Measurements from ENCODE around the gene GAB1.

GAB1 gene

GRCh38 chr4:143358419-143358818 is 21.7 kb downstream of the GAB1 start:
- H3K27ac ChIP-seq = peak overlapping the region; percentile 95; the same call in 1 of the 2 replicates
- H3K9ac ChIP-seq (ENCODE audit: insufficient read length) = no peak overlapping the region
- no peaks in the 10 kb centered on the region for H3K9me3 ChIP-seq (ENCODE audit: low read depth, low read length)
- TF ChIP-seq FOXP2 (optimal IDR thresholded peaks at IDR 0.05; ENCODE audit: control extremely low read depth, extremely low read length, insufficient read depth) (no peak), POLR2AphosphoS5 (IDR thresholded peaks at IDR 0.05; ENCODE audit: borderline replicate concordance, low read depth, low read length) (no peak), EZH2 (IDR thresholded peaks at IDR 0.05) (no peak)
- H3K4me3 ChIP-seq = peak overlapping the region; percentile 69; the same call in 1 of the 2 replicates
- DNase-seq (ENCODE audit: low read depth, low spot score) = no peak
- no peaks in the 10 kb centered on the region for H3K36me3 ChIP-seq (ENCODE audit: insufficient read depth, low read length)

DNA sequence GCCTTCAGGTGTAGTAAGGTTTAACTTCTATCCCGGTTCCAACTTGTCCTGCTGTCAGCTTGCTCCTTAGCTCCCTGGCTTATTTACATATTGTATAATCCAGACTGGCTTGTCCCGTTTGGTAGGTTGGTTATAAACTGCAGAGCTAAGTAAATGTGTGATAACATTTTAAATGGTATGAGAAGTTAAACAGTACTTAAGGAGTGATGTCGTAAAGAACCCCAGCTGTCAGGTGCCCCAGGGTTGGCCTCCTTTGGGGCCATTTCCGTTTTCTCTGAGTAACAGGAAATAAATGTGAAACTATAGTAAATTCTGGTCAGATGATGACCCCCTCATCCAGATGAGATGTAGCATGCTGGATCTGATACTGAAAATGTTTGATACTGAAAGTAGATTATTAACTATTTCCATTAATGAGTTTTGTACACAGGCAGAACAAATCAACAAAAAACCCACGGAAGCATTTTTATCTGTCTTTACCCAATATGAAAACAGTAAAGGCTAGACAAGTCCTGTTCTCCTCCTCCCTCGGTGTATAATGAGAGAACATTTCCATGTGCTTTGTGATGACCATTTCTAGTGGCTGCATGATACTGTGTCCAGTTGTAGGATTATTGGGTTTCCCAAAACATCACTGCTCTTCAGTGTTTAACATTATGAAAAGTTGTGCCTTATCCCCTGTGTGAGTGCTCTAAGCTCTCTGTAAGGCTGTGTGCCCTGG is 22.4 kb downstream of the GAB1 start:
- TF ChIP-seq FOXP2 (optimal IDR thresholded peaks at IDR 0.05; ENCODE audit: control extremely low read depth, extremely low read length, insufficient read depth) (no peak), EZH2 (IDR thresholded peaks at IDR 0.05) (no peak), POLR2AphosphoS5 (IDR thresholded peaks at IDR 0.05; ENCODE audit: borderline replicate concordance, low read depth, low read length) (peak; percentile 60; the same call in 1 of the 2 replicates)
- Histone ChIP-seq H3K9ac (ENCODE audit: insufficient read length) (no peak overlapping the region), H3K27ac (peak overlapping the region; percentile 95), H3K4me3 (peak overlapping the region; percentile 69), H3K9me3 (ENCODE audit: low read depth, low read length) (no peaks in the 10 kb centered on the region), H3K36me3 (ENCODE audit: insufficient read depth, low read length) (no peaks in the 10 kb centered on the region)
- DNase-seq (ENCODE audit: low read depth, low spot score) = peak; percentile 87

DNA sequence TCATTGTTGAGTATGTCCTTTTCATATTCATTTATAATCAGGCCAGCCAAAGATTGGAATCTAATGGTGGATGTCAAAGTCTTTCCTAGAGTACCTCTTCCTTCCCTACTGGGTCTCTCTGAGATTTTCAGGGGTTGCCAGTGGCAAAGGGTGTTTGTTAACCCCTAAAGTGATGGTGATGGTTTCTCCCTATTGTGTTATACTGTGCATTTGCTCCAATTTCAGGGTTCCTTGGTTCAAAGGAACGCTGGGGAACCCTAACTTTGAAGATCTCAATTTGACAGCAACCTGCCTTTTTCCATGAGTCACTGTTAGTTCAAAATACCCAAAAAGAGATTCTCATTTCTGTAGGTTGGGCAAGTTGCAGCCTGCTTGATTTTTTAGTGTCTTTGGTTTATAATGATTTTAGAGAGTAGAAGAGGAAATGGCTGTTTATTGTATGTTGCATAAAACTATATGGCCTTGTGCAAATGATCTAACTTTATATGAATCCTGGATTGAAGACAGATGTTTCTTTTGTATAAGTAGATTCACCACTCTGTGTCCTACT is 23.0 kb downstream of the GAB1 start:
- DNase-seq (ENCODE audit: low read depth, low spot score) = peak; percentile 66
- Histone ChIP-seq H3K27ac (peak overlapping the region; percentile 95), H3K9ac (ENCODE audit: insufficient read length) (peak overlapping the region; percentile 43), H3K9me3 (ENCODE audit: low read depth, low read length) (no peaks in the 10 kb centered on the region), H3K4me3 (peak overlapping the region; percentile 69), H3K36me3 (ENCODE audit: insufficient read depth, low read length) (no peaks in the 10 kb centered on the region)
- TF ChIP-seq EZH2 (IDR thresholded peaks at IDR 0.05) = no peak
- no peak for TF ChIP-seq FOXP2 (optimal IDR thresholded peaks at IDR 0.05; ENCODE audit: control extremely low read depth, extremely low read length, insufficient read depth)
- no peak; the same call in 1 of the 2 replicates for TF ChIP-seq POLR2AphosphoS5 (IDR thresholded peaks at IDR 0.05; ENCODE audit: borderline replicate concordance, low read depth, low read length)

DNA sequence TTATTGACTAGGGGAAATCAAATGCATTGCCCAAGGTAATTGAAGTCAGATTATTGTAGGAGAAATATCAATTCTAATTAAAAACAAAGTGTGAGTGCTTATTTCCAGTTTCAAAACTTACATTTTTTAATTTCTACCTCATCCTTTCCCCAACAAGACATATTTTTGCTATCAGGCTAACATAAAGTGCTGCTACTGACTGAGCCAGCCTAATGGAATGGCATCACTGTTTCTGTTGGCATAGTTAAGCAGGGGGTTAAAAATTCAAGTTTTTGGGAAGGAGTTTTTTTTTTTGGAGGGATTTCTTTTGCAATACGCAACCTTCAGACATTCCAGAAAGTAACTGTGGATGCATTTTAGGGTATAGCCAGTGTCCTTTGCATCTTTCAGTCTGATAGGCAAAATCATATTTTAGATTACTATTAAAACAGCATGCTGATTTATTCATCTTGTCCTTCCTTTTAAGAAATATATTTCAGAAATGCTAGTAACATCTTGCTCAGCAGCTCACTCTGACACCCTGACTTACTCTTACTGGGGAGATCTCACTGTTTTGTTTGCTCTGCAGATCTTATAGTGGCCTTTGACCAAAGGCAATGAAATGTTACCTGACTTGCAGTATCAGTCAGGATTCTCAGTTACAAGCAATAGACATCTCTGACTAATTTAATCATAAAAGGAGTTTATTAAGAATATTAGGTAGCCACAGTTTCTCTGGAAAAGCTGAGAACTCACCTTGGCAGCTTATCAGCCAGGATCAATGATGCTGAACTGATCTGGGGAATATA is 24.4 kb downstream of the GAB1 start:
- no peak for TF ChIP-seq FOXP2 (optimal IDR thresholded peaks at IDR 0.05; ENCODE audit: control extremely low read depth, extremely low read length, insufficient read depth)
- TF ChIP-seq POLR2AphosphoS5 (IDR thresholded peaks at IDR 0.05; ENCODE audit: borderline replicate concordance, low read depth, low read length) = no peak
- no peak for TF ChIP-seq EZH2 (IDR thresholded peaks at IDR 0.05)
- DNase-seq (ENCODE audit: low read depth, low spot score) = no peak
- Histone ChIP-seq H3K9ac (ENCODE audit: insufficient read length) (peak overlapping the region; percentile 43), H3K9me3 (ENCODE audit: low read depth, low read length) (no peaks in the 10 kb centered on the region), H3K4me3 (peak overlapping the region; percentile 69; the same call in 1 of the 2 replicates), H3K36me3 (ENCODE audit: insufficient read depth, low read length) (no peaks in the 10 kb centered on the region), H3K27ac (peak overlapping the region; percentile 95)

DNA sequence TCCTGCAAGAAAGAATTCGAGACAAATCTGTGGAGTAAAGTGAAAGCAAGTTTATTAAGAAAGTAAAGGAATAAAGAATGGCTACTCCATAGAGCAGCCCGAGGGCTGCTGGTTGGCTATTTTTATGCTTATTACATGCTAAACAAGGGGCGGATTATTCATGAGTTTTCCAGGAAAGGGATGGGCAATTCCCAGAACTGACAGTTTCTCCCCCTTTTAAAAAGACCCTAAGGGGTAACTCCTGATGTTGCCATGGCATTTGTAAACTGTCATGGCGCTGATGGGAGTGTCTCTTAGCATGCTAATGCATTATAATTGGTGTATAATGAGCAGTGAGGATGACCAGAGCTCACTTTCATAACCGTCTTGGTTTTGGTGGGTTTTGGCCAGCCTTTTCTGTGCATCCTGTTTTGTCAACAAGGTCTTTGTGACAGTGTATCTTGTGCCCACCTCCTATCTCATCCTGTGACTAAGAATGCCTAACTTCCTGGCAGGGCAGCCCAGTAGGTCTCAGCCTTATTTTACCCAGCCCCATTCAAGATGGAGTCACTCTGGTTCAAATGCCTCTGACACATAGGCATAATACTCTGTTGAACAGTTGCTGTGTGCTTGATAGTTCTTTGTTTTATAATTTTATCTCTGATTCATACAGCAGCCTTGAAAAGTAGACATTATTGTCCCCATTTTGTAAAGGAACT is 25.8 kb downstream of the GAB1 start:
- no peak overlapping the region for H3K27ac ChIP-seq
- H3K4me3 ChIP-seq = no peak overlapping the region
- TF ChIP-seq FOXP2 (optimal IDR thresholded peaks at IDR 0.05; ENCODE audit: control extremely low read depth, extremely low read length, insufficient read depth) (no peak), POLR2AphosphoS5 (IDR thresholded peaks at IDR 0.05; ENCODE audit: borderline replicate concordance, low read depth, low read length) (no peak), EZH2 (IDR thresholded peaks at IDR 0.05) (no peak)
- no peak for DNase-seq (ENCODE audit: low read depth, low spot score)
- H3K9me3 ChIP-seq (ENCODE audit: low read depth, low read length) = no peaks in the 10 kb centered on the region
- no peak overlapping the region for H3K9ac ChIP-seq (ENCODE audit: insufficient read length)
- H3K36me3 ChIP-seq (ENCODE audit: insufficient read depth, low read length) = no peaks in the 10 kb centered on the region

DNA sequence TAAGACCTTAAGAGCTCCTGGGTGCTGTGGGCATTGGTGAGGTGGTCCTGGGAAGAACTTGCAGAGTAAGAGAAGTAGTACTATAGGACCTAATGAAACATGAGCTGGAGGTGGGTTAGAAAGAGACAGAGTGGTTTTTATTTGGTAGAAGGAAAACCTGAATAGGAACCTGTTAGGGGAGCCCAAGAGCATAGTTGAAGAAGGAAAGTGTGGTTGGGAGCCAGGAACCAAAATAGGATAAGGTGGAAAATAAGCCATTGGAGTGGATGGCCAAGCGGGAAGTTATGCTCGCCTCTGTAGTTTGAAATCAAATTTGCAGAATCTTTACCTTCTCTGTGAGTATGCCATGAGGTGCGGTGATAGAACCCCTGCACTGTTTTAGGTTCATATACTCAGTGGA is 26.7 kb downstream of the GAB1 start:
- no peak overlapping the region for H3K9ac ChIP-seq (ENCODE audit: insufficient read length)
- no peaks in the 10 kb centered on the region for H3K36me3 ChIP-seq (ENCODE audit: insufficient read depth, low read length)
- H3K27ac ChIP-seq = no peak overlapping the region
- no peak overlapping the region for H3K4me3 ChIP-seq
- no peak for TF ChIP-seq EZH2 (IDR thresholded peaks at IDR 0.05)
- TF ChIP-seq POLR2AphosphoS5 (IDR thresholded peaks at IDR 0.05; ENCODE audit: borderline replicate concordance, low read depth, low read length) = no peak
- no peak for TF ChIP-seq FOXP2 (optimal IDR thresholded peaks at IDR 0.05; ENCODE audit: control extremely low read depth, extremely low read length, insufficient read depth)
- no peak for DNase-seq (ENCODE audit: low read depth, low spot score)
- no peaks in the 10 kb centered on the region for H3K9me3 ChIP-seq (ENCODE audit: low read depth, low read length)

- no peak overlapping the region for H3K9ac ChIP-seq (ENCODE audit: insufficient read length)
- no peak for DNase-seq (ENCODE audit: low read depth, low spot score)
- H3K9me3 ChIP-seq (ENCODE audit: low read depth, low read length) = no peaks in the 10 kb centered on the region
- no peak overlapping the region for H3K27ac ChIP-seq
- TF ChIP-seq POLR2AphosphoS5 (IDR thresholded peaks at IDR 0.05; ENCODE audit: borderline replicate concordance, low read depth, low read length) (no peak), EZH2 (IDR thresholded peaks at IDR 0.05) (no peak), FOXP2 (optimal IDR thresholded peaks at IDR 0.05; ENCODE audit: control extremely low read depth, extremely low read length, insufficient read depth) (no peak)
- no peak overlapping the region for H3K4me3 ChIP-seq
- H3K36me3 ChIP-seq (ENCODE audit: insufficient read depth, low read length) = no peaks in the 10 kb centered on the region
These were observed 27.4 kb downstream of the GAB1 start for GRCh38 chr4:143364063-143364462.
